HepG2 (cell line): ENCODE measurements around the gene EPM2A.
A peak's percentile ranks its signal among the peaks of the same experiment; 100 is the strongest.

Experiments used
- ARNTL ChIP-seq: sonication (generic); formaldehyde crosslinking; IDR thresholded peaks from 2 replicates; pipeline ENCODE4 v1.4.0; 2020; ENCODE audit warnings: mild to moderate bottlenecking, missing genetic modification reagents
- GFI1 ChIP-seq: sonication (generic); formaldehyde crosslinking; IDR thresholded peaks from 2 replicates; pipeline ENCODE4 v1.5.0; 2020; ENCODE audit warnings: missing genetic modification reagents, mild to moderate bottlenecking, borderline replicate concordance
- JUNB ChIP-seq: sonication (generic); formaldehyde crosslinking; IDR thresholded peaks from 2 replicates; pipeline ENCODE4 v1.8.0; 2022; ENCODE audit warnings: missing genetic modification reagents, mild to moderate bottlenecking, borderline replicate concordance
- MAF1 ChIP-seq: sonication (generic); formaldehyde crosslinking; IDR thresholded peaks from 2 replicates; pipeline ENCODE4 v1.5.0; 2020; ENCODE audit warnings: missing genetic modification reagents, borderline replicate concordance
- RXRA ChIP-seq: sonication (generic); formaldehyde crosslinking; IDR thresholded peaks from 2 replicates; pipeline ENCODE4 v1.5.1; 2020; ENCODE audit warnings: missing genetic modification reagents
- TRIM24 ChIP-seq: sonication (generic); formaldehyde crosslinking; IDR thresholded peaks from 2 replicates; pipeline ENCODE4 v1.8.0; 2022; ENCODE audit warnings: mild to moderate bottlenecking, missing genetic modification reagents
- YY1 ChIP-seq: IDR thresholded peaks from 2 replicates; pipeline ENCODE4 v1.6.1; 2011; ENCODE audit warnings: low read length, low read depth, moderate library complexity, mild to moderate bottlenecking; ENCODE audit not compliant: insufficient read depth, insufficient replicate concordance
- ZNF207 ChIP-seq: fragments of 450-650 bp; IDR thresholded peaks from 2 replicates; pipeline ENCODE4 v1.6.1; 2016; ENCODE audit warnings: antibody characterized with exemption, borderline replicate concordance
- ZNF441 ChIP-seq: sonication (generic); formaldehyde crosslinking; IDR thresholded peaks from 2 replicates; pipeline ENCODE4 v1.7.0; 2021; ENCODE audit warnings: missing genetic modification reagents, borderline replicate concordance
- TF ChIP-seq, protein P1 (sequence below): sonication (generic); formaldehyde crosslinking; IDR thresholded peaks from 2 replicates; pipeline ENCODE4 v1.5.0; 2020; ENCODE audit warnings: mild to moderate bottlenecking, missing genetic modification reagents, moderate library complexity

DNA sequence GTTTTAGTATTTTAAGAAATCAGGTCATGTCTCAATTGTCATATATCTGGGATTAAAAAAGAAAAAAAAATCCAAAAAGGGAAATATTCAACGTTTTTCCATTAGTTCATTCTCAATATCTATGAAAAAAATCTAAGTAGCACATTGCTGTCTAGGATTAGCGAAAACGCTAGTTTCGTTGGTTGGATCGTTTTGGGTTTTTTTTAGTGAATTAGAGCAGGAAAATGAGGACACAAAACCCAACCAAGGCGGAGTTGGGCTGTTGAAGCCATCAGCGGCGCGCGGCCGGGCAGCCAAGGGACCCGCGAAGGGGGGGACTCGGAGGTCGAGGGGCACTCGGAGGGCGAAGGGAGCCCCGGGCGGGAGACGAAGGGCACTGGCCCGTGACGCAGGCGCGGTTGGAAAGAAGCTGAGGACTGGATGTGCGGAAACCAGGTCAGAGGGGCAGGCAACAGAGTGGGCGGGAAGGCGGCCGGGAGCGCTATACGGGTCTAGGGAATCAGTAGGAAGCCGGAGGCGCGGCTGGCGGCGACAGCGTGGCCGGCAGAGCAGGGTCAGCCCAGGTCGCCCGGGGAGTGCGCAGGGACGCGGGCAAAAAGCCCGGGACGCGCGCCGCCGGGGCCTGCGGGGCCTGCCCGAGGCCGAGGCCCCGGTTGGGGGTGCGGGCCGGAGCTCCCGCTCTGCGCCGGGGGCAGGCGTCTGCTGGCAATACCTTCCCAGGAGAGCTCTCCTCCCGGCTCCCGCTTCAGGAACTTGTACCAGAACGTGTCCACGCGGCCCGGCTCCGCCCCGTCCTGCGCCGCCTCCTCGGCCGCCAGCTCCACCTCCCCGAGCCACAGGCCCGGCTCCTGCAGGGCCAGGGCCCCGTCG lies 599 bp downstream of the EPM2A start:
- TF ChIP-seq ZNF207 (no peak), JUNB (0 out of 2 replicates have a peak, but pooled peaks have one; percentile 37), GFI1 (peak; percentile 85), RXRA (CRISPR knock-in tag) (peak; percentile 96), ZNF441 (CRISPR knock-in tag) (peak; percentile 84), ARNTL (peak; percentile 59; the same call in 1 of the 2 replicates), MAF1 (CRISPR knock-in tag) (peak; percentile 77; the same call in 1 of the 2 replicates), YY1 (peak; percentile 75), TRIM24 (no peak)
- TF ChIP-seq, protein P1, sequence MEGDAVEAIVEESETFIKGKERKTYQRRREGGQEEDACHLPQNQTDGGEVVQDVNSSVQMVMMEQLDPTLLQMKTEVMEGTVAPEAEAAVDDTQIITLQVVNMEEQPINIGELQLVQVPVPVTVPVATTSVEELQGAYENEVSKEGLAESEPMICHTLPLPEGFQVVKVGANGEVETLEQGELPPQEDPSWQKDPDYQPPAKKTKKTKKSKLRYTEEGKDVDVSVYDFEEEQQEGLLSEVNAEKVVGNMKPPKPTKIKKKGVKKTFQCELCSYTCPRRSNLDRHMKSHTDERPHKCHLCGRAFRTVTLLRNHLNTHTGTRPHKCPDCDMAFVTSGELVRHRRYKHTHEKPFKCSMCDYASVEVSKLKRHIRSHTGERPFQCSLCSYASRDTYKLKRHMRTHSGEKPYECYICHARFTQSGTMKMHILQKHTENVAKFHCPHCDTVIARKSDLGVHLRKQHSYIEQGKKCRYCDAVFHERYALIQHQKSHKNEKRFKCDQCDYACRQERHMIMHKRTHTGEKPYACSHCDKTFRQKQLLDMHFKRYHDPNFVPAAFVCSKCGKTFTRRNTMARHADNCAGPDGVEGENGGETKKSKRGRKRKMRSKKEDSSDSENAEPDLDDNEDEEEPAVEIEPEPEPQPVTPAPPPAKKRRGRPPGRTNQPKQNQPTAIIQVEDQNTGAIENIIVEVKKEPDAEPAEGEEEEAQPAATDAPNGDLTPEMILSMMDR (CRISPR knock-in tag) = 0 out of 2 replicates have a peak, but pooled peaks have one; percentile 20
